Small intestine (tissue), 7 donors: ENCODE data around the gene HSD11B2. TPM values are rescaled to one million over a fixed set of nuclear protein-coding genes. Genes with fewer than 3 reads are reported as not detected.

Source experiments
- DNase-seq, 2 donors: peaks; one replicate each; pipeline versions ENCODE4 v3.0.0 to v3.0.0-alpha.2; 2013
- FAIRE-seq: peaks from 2 replicates; lab custom pipeline; 2012; peaks lifted over from hg19 to GRCh38; lab: Jason Lieb, UNC
- H3K27ac ChIP-seq, 3 donors: one replicate each; pipeline ENCODE4 v1.5.1; 2013; ENCODE audit warnings: low read length in 2 of 3, mild to moderate bottlenecking in 2 of 3, control low read depth in 1 of 3, inconsistent platforms in 1 of 3, low read depth in 1 of 3, moderate library complexity in 1 of 3
- H3K27me3 ChIP-seq, 3 donors: one replicate each; pipeline ENCODE4 v1.6.1; 2013; ENCODE audit warnings: low read length in 3 of 3, inconsistent platforms in 1 of 3; ENCODE audit not compliant: control insufficient read depth in 3 of 3, insufficient read depth in 3 of 3
- H3K36me3 ChIP-seq, 3 donors: one replicate each; pipeline ENCODE4 v1.6.1; 2013; ENCODE audit warnings: low read length in 3 of 3, inconsistent platforms in 1 of 3, low read depth in 1 of 3, mild to moderate bottlenecking in 1 of 3, moderate library complexity in 1 of 3; ENCODE audit not compliant: control insufficient read depth in 3 of 3, insufficient read depth in 2 of 3
- H3K4me1 ChIP-seq, 3 donors: one replicate each; pipeline ENCODE4 v1.6.1; 2013; ENCODE audit warnings: low read length in 2 of 3, inconsistent platforms in 1 of 3, low read depth in 1 of 3, mild to moderate bottlenecking in 1 of 3, moderate library complexity in 1 of 3; ENCODE audit not compliant: control insufficient read depth in 3 of 3, insufficient read depth in 2 of 3
- H3K4me3 ChIP-seq, 3 donors: one replicate each; pipeline ENCODE4 v1.5.1; 2013; ENCODE audit warnings: low read length in 3 of 3, control low read depth in 1 of 3, inconsistent platforms in 1 of 3, low read depth in 1 of 3, mild to moderate bottlenecking in 1 of 3, moderate library complexity in 1 of 3
- H3K9me3 ChIP-seq, 2 donors: one replicate each; pipeline ENCODE4 v1.6.1; 2013; ENCODE audit warnings: low read depth in 1 of 2, low read length in 1 of 2; ENCODE audit not compliant: control insufficient read depth in 2 of 2, insufficient read depth in 1 of 2
- WGBS, 3 donors: extraction: QIAGEN DNeasy Blood & Tissue Kit; methylation state at CpG; one replicate each; pipeline ENCODE4 v1.1.7; 2013; 5-methylcytosine and 5-hydroxymethylcytosine counted together
- polyA plus RNA-seq, 4 donors: library from polyadenylated mRNA; stranded (reverse) in 3 of 4; unstranded in 1 of 4; fragments of 200-250 nt in 3 of 4; fragments of 120-200 nt in 1 of 4; gene quantifications; one replicate each; pipeline versions ENCODE4 v1.2.1 to v1.2.3, GENCODE V29; 2013
- donor health status: healthy with polysubstance abuse.
- donor health status: control.
- donor health status: control.
- donor health status: Bipolar disorder and iron deficiency.
- donor health status: healthy.

Gene HSD11B2
- polyA plus RNA-seq, 4 donors: 9.7 to 166 (median 111) TPM

DNA sequence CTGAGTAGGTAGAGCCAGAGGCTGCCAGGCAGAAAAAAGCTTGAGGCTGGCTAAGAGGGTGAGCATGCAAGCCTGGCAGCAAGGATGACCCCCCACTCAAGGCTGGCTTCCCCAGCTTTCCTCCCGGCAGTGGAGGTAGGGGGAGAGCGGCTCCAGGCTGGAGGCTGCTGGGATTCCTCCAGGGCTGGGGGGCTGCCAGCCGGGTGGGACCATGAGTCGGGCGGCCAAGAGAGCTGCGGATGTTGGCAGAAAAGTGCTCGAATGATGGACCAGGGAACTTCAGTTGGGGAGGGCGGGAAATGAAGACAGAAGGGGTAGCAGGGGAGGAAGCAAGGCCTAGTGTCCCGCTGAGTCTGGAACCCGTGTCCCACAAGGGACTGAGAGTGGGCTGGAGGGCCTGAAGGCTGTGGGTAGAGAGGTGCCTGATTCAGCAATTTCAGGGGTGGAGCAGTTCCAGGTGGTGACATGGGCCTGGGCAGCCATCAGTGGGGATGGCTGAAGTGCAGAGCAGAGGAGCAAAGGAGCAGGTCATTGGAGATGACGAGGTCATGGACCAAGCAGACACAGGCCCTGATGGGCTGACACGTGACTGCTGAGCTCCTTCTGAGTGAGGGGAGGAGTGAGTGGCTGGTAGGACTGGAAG, 20.3 kb downstream of the HSD11B2 start:
- Histone ChIP-seq H3K9me3 (no peaks in the 10 kb centered on the region), H3K27ac (peak overlapping the region; percentile 66 to 89 (median 72)), H3K36me3 (peaks cover 3 to 89% (median 9%) of the 10 kb centered on the region in 3 donors), H3K27me3 (no peaks in the 10 kb centered on the region), H3K4me3 (no peak overlapping the region), H3K4me1 (peaks cover 22 to 64% (median 36%) of the 10 kb centered on the region in 3 donors)
- FAIRE-seq: no peak
- WGBS, 3 donors: 77 to 88% (median 84%) methylated on average over 7 to 12 of the region's 12 CpGs
- no peak for DNase-seq

DNA sequence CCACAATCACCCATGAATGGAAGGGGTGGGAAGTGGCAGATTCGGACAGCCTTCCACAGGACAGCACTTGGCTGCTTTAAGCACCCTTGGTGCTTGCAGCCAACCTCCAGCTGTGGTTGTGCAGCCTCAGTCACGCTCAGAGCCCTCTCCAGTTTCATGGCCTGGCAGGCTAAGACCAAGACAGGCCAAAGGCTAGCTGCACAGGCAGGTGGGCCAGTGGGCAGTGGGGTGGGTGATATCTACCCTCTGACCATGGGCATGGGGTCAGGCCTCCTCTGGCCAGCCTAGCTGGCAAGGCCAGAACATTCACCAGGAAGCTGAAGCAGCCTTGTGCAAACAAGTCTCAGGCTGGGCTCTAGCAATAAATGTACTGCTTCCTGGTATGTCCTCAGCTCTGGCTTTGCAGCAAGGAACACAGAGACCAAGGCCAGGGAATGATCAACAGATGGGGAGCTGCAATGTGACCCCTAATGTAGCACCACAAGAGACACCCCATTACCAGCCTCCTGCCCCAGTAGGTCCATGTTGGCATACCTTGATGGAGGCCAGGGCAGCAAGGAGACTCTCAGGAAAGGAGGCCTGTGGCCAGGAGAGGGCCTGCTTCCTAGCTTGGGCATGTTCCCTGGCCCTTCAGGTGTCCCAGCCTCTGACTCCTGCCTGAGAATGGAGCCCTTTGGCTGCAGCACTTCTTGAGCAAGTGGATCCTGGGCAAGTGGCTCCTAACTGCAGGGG, 20.9 kb downstream of the HSD11B2 start:
- peak overlapping the region; percentile 66 to 89 (median 72) for H3K27ac ChIP-seq
- no peak overlapping the region for H3K4me3 ChIP-seq
- FAIRE-seq (no peak), DNase-seq (peak; percentile 66 to 84)
- WGBS, 3 donors: 30 to 52% (median 46%) methylated on average over 2 of the region's 2 CpGs
- no peaks in the 10 kb centered on the region for H3K9me3 ChIP-seq
- H3K4me1 ChIP-seq: peaks cover 20 to 57% (median 29%) of the 10 kb centered on the region in 3 donors
- no peaks in the 10 kb centered on the region for H3K27me3 ChIP-seq
- peaks cover 3 to 88% (median 7%) of the 10 kb centered on the region in 3 donors for H3K36me3 ChIP-seq

DNA sequence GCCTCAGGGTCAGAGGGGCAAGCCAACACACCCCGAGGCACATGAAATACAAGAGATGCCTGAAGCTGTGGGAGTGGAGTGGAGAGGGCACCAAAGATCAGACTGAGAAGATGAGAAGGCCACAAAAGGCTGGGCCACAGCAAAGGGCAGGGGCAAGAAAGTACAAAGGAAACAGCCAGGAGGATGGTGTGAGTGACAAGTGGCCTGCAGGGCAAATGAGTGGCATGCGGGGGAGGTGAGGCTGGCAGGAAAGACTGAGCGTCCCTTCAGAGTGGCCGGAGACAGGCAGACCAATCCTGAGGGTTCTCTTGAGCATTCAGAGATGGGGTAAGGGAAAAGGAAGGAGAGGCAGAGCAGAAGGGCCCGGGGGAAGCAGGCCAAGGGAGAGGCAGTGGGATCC, 23.2 kb downstream of the HSD11B2 start:
- Histone ChIP-seq H3K27me3 (no peaks in the 10 kb centered on the region), H3K4me3 (no peak overlapping the region), H3K36me3 (peaks cover 3 to 91% (median 5%) of the 10 kb centered on the region in 3 donors), H3K4me1 (peaks cover 11 to 44% (median 19%) of the 10 kb centered on the region in 3 donors), H3K9me3 (no peaks in the 10 kb centered on the region), H3K27ac (peak overlapping the region; percentile 14 to 46 (median 35))
- DNase-seq (no peak), FAIRE-seq (no peak)
- WGBS, 3 donors: 76 to 88% (median 81%) methylated on average over 5 of the region's 5 CpGs

DNA sequence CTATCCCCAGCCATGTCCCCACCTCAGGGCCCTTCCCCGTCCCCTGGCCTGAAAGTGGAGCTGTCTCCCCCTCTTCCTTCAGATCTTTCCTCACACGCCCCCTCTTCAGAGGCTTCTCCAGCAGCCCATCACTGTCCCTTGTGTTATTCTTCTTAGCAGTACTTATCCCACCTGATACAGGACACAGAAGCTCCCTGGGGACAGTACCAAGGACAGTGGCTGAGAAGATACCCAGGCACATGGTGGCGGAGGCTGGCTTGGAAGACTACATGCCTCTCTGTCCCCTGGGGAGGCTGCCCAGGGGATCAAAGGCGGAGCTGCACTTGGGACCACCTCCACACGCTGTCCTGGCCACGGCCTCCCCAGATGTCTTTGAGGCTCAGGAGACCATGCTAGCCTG, 23.9 kb downstream of the HSD11B2 start:
- FAIRE-seq: no peak
- H3K4me1 ChIP-seq: peaks cover 8 to 44% (median 20%) of the 10 kb centered on the region in 3 donors
- DNase-seq: no peak
- no peaks in the 10 kb centered on the region for H3K9me3 ChIP-seq
- WGBS, 3 donors: 94 to 97% (median 95%) methylated on average over 6 of the region's 6 CpGs
- H3K4me3 ChIP-seq: no peak overlapping the region
- peak overlapping the region in 1 of 3 donors; percentile 34 for H3K27ac ChIP-seq
- no peaks in the 10 kb centered on the region for H3K27me3 ChIP-seq
- H3K36me3 ChIP-seq: peaks cover 3 to 91% (median 5%) of the 10 kb centered on the region in 3 donors

DNA sequence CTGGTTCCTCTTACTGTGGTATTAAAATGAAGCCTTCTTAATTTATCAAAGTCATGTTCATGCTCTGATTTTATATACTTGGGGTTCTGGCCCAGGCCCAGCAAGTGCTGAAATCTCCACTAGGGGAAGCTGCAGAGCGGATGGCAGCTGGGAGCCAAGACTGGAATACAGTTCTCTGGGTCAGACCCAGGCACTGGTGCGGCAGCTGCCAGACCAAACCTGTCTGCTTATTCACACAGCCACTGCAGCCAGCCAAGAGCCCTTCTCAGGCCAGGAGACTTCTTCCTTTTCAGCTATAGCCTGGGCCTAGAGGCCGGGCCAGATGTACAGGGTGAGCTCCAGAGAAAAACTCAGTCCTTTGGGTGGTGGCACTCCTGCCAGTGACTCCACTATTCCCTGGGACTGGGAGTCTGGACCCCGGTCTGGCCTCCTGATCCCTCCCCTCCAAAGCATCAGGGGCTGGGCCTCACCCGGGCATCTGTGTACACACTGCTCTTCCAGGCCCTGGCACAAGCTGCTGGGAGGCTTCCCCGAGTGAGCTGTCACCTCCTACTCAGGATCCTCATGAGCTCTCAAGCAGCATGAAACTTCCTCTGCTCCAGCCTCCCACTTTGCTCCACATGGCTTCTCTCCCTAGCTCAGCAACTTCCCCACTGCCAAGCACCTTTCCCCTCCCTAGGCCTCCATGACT, 25.6 kb downstream of the HSD11B2 start:
- H3K27me3 ChIP-seq: no peaks in the 10 kb centered on the region
- H3K4me3 ChIP-seq: no peak overlapping the region
- peaks cover 0 to 91% (median 2%) of the 10 kb centered on the region in 3 donors for H3K36me3 ChIP-seq
- peaks cover 10 to 54% (median 27%) of the 10 kb centered on the region in 3 donors for H3K4me1 ChIP-seq
- WGBS, 3 donors: 17 to 55% (median 37%) methylated on average over 6 of the region's 6 CpGs
- peak in 1 of 2 donors; percentile 80 for DNase-seq
- H3K9me3 ChIP-seq: no peaks in the 10 kb centered on the region
- peak overlapping the region in 2 of 3 donors; percentile 99 to 100 for H3K27ac ChIP-seq
- no peak for FAIRE-seq

DNA sequence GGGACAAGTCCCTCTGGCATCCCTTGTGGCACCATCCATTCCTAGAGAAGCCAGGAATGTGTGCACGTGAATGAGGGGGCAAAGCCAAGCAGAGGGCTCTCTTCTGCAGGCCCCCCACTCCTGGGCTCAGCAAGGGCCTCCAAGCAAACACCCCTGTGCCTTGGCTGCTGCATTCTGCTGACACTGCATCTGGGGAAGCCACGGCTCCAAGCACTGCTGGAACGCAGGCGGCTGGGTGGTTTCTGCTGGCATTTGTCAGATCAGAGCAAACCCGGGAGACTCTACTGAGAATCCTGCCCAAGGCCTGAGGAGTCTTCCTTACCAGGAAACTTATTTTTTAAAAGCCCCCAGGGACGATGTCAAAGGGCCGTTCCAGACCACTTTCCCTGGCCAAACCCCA, 26.7 kb downstream of the HSD11B2 start:
- no peak for FAIRE-seq
- Histone ChIP-seq H3K4me3 (no peak overlapping the region), H3K27ac (peak overlapping the region in 2 of 3 donors; percentile 99 to 100), H3K9me3 (no peaks in the 10 kb centered on the region), H3K27me3 (no peaks in the 10 kb centered on the region), H3K4me1 (peaks cover 10 to 54% (median 25%) of the 10 kb centered on the region in 3 donors), H3K36me3 (peaks cover 0 to 89% (median 0%) of the 10 kb centered on the region in 3 donors)
- DNase-seq: no peak
- WGBS, 3 donors: 69 to 81% (median 79%) methylated on average over 7 of the region's 7 CpGs

DNA sequence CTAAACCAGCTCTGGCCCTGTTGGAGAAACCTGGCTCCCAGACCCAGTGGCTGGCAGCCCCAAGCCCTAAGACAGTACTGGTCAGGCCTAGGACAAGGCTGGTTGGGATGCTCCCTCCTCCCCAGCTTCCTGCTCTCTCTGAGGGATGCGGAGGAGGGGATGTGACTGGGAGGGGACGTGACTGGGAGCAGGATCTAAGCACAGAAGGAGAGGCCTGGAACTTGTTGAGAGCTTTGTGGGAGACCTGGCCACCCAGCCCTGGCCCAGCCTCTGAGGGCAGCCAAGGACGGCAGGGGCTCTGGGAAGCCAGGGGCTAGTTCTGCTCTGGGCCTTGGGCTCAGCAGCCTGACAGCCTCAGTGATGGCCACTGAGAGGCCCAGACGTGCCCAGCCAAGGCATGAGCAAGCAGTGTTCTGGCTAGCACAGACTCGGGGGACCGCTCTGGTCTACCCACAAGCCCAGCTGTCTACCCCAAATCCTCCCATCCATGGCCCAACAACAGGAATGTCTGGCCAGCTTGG, 27.3 kb downstream of the HSD11B2 start:
- H3K4me3 ChIP-seq: peak overlapping the region in 2 of 3 donors; percentile 14 to 44

More for the DNA sequence above, 27.3 kb downstream of the HSD11B2 start:
- no peaks in the 10 kb centered on the region for H3K9me3 ChIP-seq
- peaks cover 10 to 58% (median 25%) of the 10 kb centered on the region in 3 donors for H3K4me1 ChIP-seq
- H3K27ac ChIP-seq: peak overlapping the region in 2 of 3 donors; percentile 99 to 100
- H3K36me3 ChIP-seq: peaks cover 0 to 89% (median 0%) of the 10 kb centered on the region in 3 donors
- WGBS, 3 donors: 78 to 86% (median 82%) methylated on average over 6 of the region's 6 CpGs
- H3K27me3 ChIP-seq: no peaks in the 10 kb centered on the region
- FAIRE-seq: no peak
- peak in 1 of 2 donors; percentile 18 for DNase-seq
